Neural progenitor cell (in vitro differentiated cells): ENCODE results near the gene C1QB.

Experiments
- CTCF ChIP-seq: fragments of 200-600 bp; sonication (generic); IDR thresholded peaks from 2 replicates; pipeline ENCODE4 v1.5.1; 2017; ENCODE audit warnings: antibody characterized with exemption, mild to moderate bottlenecking
- EZH2phosphoT487 ChIP-seq: fragments of 200-600 bp; sonication (generic); IDR thresholded peaks from 2 replicates; pipeline ENCODE4 v1.6.1; 2017; ENCODE audit warnings: antibody characterized with exemption

- TF ChIP-seq EZH2phosphoT487 (no peak), CTCF (no peak)
Measured at GRCh38 chr1:22637907-22638445, 15.1 kb upstream of the C1QB start.
